Heart left ventricle (tissue), 16 donors: ENCODE measurements around the gene GRP. TPM values are rescaled to one million over a fixed set of nuclear protein-coding genes. Genes with fewer than 3 reads are reported as not detected.

Experiments
- ATAC-seq, 4 donors: fragments of 200-7000 bp; cut with Tn5 transposase; one replicate each; pipeline ENCODE4 v1.9.1; 2020 to 2022; ENCODE audit warnings: moderate library complexity in 4 of 4, mild to moderate bottlenecking in 3 of 4, moderate number of reproducible peaks in 1 of 4
- DNase-seq, 5 donors: peaks; one replicate each; pipeline ENCODE4 v3.0.0-alpha.2; 2020
- H3K27ac ChIP-seq, 12 donors: fragments of 200-600 bp; sonication (generic) in 4 of 12; one replicate each; pipeline versions ENCODE4 v1.5.0 to v1.8.0; 2016 to 2022; ENCODE audit warnings: mild to moderate bottlenecking in 2 of 12
- H3K27me3 ChIP-seq, 9 donors: fragments of 200-600 bp; sonication (generic) in 2 of 9; one replicate each; pipeline versions ENCODE4 v1.5.1 to v1.8.0; 2016 to 2022; ENCODE audit warnings: mild to moderate bottlenecking in 3 of 9
- H3K36me3 ChIP-seq, 9 donors: fragments of 200-600 bp; sonication (generic) in 2 of 9; one replicate each; pipeline versions ENCODE4 v1.5.0 to v1.8.0; 2018 to 2022; ENCODE audit warnings: mild to moderate bottlenecking in 2 of 9
- H3K4me1 ChIP-seq, 12 donors: fragments of 200-600 bp; sonication (generic) in 4 of 12; one replicate each; pipeline versions ENCODE4 v1.5.0 to v1.8.0; 2016 to 2022; ENCODE audit warnings: mild to moderate bottlenecking in 3 of 12
- H3K4me3 ChIP-seq, 12 donors: fragments of 200-600 bp; sonication (generic) in 4 of 12; one replicate each; pipeline versions ENCODE4 v1.5.0 to v1.8.0; 2017 to 2022; ENCODE audit warnings: mild to moderate bottlenecking in 9 of 12, moderate library complexity in 4 of 12
- H3K9me3 ChIP-seq, 12 donors: fragments of 200-600 bp; sonication (generic) in 4 of 12; one replicate each; pipeline versions ENCODE4 v1.5.0 to v1.8.0; 2016 to 2022; ENCODE audit warnings: mild to moderate bottlenecking in 1 of 12
- POLR2A ChIP-seq, 2 donors: fragments of 450-650 bp; IDR thresholded peaks; one replicate each; pipeline ENCODE4 v1.6.1; 2017; ENCODE audit warnings: antibody characterized with exemption in 2 of 2, mild to moderate bottlenecking in 2 of 2, moderate library complexity in 2 of 2
- WGBS, 4 donors: extraction: QIAGEN DNeasy Blood & Tissue Kit in 2 of 4; methylation state at CpG; one replicate each; pipeline versions ENCODE4 v1.1.5 to v1.1.7; 2013 to 2018; 5-methylcytosine and 5-hydroxymethylcytosine counted together
- intact Hi-C, 10 donors: fragments of 100-400 bp; cut with DNase I; formaldehyde crosslinking; loops; one replicate each; pipeline versions ENCODE4 v1.11.1 to v1.14.2; 2022
- polyA plus RNA-seq, 2 donors: library from polyadenylated mRNA; stranded (reverse); fragments of 200-250 nt; gene quantifications; one replicate each; pipeline ENCODE4 v1.2.3, GENCODE V29; 2013
- total RNA-seq, 9 donors: library from RNA; depleted of rRNA in 2 of 9; stranded (reverse); fragments of >200 nt in 2 of 9; fragmentation: NEBNext Ultra II Directional in 3 of 9; extraction: Animal tissue kit (Norgen Biotek cat#: 25700) in 3 of 9; gene quantifications; one replicate each; pipeline versions ENCODE4 v1.1.0 to v1.2.4, GENCODE V29; 2016 to 2023
- TF ChIP-seq, protein P1 (sequence below), 12 donors: fragments of 200-600 bp; sonication (generic) in 4 of 12; IDR thresholded peaks; one replicate each; pipeline versions ENCODE4 v1.5.0 to v1.8.0; 2018 to 2022; ENCODE audit warnings: antibody characterized with exemption in 12 of 12, mild to moderate bottlenecking in 5 of 12
- donor health status: ischemic (EF 13 %, LVEDD 7.1; RV severe dilation, severe dysfunction).
- donor health status: healthy with polysubstance abuse.
- donor health status: DM: no; HTN: yes; CAD: no.
- donor health status: DM: no; HTN: no; CAD: no.
- donor health status: ischemic (EF 25% LVEDD 6.9; RV normal size, moderate dysfunction).
- donor health status: ischemic (EF 25% LVEDD 5.7; RV mildly dilated, moderate dysfunction).
- donor health status: healthy.
- donor health status: DM: yes; HTN: yes; CAD: no.
- donor health status: ischemic (EF 35%, LVEDD 5.7; RV mildly dilated, moderate dysfunction).
- donor health status: nonischemic (EF 11% LVEDD 7.7; RV severe dilation, severe dysfunction).
- donor health status: DM: yes; HTN: yes; CAD: no.
- donor health status: PGD.
- donor health status: ischemic (EF 29% LVEDD 5.4; RV normal size, mild dysfunction).
- donor health status: nonischemic (EF 23%, LVEDD 6.1; RV moderate dilation, normal function).

Gene GRP
- total and polyA plus RNA-seq, 11 donors: not detected

DNA sequence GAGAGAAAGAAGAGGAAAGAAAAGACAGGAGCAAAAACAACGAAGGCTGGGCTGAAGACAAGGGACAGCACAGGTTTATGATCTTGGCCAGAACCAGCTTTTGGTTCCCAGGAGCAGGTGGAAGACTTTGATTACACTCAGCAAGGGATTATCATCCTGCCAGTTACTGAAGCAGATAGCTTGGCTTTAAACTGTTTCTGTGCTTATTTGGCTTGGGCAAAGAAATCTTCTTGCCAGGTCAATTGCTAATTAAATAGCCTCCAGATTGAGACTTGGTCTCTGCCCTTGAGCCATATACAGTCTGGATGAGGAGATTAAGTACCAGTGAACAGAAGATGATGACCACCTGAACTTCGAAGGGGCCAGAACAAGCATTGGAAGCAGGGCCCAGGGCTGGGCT lies 22.3 kb upstream of the GRP start:
- TF ChIP-seq, protein P1, sequence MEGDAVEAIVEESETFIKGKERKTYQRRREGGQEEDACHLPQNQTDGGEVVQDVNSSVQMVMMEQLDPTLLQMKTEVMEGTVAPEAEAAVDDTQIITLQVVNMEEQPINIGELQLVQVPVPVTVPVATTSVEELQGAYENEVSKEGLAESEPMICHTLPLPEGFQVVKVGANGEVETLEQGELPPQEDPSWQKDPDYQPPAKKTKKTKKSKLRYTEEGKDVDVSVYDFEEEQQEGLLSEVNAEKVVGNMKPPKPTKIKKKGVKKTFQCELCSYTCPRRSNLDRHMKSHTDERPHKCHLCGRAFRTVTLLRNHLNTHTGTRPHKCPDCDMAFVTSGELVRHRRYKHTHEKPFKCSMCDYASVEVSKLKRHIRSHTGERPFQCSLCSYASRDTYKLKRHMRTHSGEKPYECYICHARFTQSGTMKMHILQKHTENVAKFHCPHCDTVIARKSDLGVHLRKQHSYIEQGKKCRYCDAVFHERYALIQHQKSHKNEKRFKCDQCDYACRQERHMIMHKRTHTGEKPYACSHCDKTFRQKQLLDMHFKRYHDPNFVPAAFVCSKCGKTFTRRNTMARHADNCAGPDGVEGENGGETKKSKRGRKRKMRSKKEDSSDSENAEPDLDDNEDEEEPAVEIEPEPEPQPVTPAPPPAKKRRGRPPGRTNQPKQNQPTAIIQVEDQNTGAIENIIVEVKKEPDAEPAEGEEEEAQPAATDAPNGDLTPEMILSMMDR (IDR thresholded peaks at IDR 0.05): no peak
- TF ChIP-seq POLR2A (IDR thresholded peaks at IDR 0.05): no peak
- H3K36me3 ChIP-seq: no peaks in the 10 kb centered on the region
- H3K9me3 ChIP-seq: no peaks in the 10 kb centered on the region
- H3K4me3 ChIP-seq: no peak overlapping the region
- H3K27ac ChIP-seq: no peak overlapping the region
- intact Hi-C loops: loop anchor here in 1 of 10 donors (10.0 kb wide), 1 partner anchor 93 kb away; no protein-coding TSS in a partner anchor
- WGBS, 4 donors: 53 to 69% (median 58%) methylated on average over 2 of the region's 2 CpGs
- DNase-seq: no peak
- no peak for ATAC-seq
- no peaks in the 10 kb centered on the region for H3K4me1 ChIP-seq
- peaks cover 0 to 13% (median 0%) of the 10 kb centered on the region in 9 donors for H3K27me3 ChIP-seq

DNA sequence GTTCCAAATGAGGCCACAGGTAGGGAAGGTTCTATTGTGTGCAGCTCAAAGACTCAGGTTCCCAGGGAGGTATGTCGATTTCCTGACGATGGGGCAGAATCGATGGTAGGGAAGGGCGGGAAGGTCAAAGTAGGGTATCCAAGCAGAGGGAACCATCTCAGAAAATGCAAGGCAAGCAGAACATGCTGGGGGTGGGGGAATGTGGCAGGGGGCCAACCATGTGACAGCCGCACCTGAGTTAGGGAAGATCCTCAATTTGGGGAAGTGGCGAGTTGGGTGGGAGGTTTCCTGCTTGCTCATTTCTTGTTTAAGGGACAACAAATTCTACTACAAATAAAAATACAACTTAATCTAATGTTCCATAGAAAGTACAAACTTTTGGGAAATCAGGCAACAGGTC lies 21.7 kb upstream of the GRP start:
- H3K27ac ChIP-seq: no peak overlapping the region
- no peak for DNase-seq
- ATAC-seq: no peak
- H3K36me3 ChIP-seq: no peaks in the 10 kb centered on the region
- WGBS, 4 donors: 79 to 86% (median 80%) methylated on average over 6 of the region's 6 CpGs
- no peak overlapping the region for H3K4me3 ChIP-seq
- no peaks in the 10 kb centered on the region for H3K4me1 ChIP-seq
- H3K27me3 ChIP-seq: peaks cover 0 to 13% (median 0%) of the 10 kb centered on the region in 9 donors
- no peak for TF ChIP-seq POLR2A (IDR thresholded peaks at IDR 0.05)
- TF ChIP-seq, protein P1 (IDR thresholded peaks at IDR 0.05): no peak
- H3K9me3 ChIP-seq: no peaks in the 10 kb centered on the region
- intact Hi-C loops: loop anchor here in 1 of 10 donors (10.0 kb wide), 1 partner anchor 93 kb away; no protein-coding TSS in a partner anchor

GRCh38 chr18:59200787-59201186 lies 19.2 kb upstream of the GRP start:
- 64 to 77% (median 68%) methylated on average over 3 of the region's 3 CpGs for WGBS, 4 donors
- ATAC-seq (no peak), DNase-seq (no peak)
- H3K27ac ChIP-seq: no peak overlapping the region
- H3K36me3 ChIP-seq: no peaks in the 10 kb centered on the region
- TF ChIP-seq, protein P1 (IDR thresholded peaks at IDR 0.05): no peak
- no peak for TF ChIP-seq POLR2A (IDR thresholded peaks at IDR 0.05)
- no peaks in the 10 kb centered on the region for H3K4me1 ChIP-seq
- H3K4me3 ChIP-seq: no peak overlapping the region
- intact Hi-C loops: no loop called here
- peaks cover 0 to 13% (median 0%) of the 10 kb centered on the region in 9 donors for H3K27me3 ChIP-seq
- H3K9me3 ChIP-seq: no peaks in the 10 kb centered on the region

GRCh38 chr18:59202258-59202820 lies 17.6 kb upstream of the GRP start:
- DNase-seq (no peak), ATAC-seq (no peak)
- TF ChIP-seq POLR2A (IDR thresholded peaks at IDR 0.05): no peak
- TF ChIP-seq, protein P1 (IDR thresholded peaks at IDR 0.05): no peak
- Histone ChIP-seq H3K4me3 (no peak overlapping the region), H3K4me1 (no peaks in the 10 kb centered on the region), H3K27me3 (peaks cover 0 to 17% (median 0%) of the 10 kb centered on the region in 9 donors), H3K9me3 (no peaks in the 10 kb centered on the region), H3K36me3 (no peaks in the 10 kb centered on the region), H3K27ac (no peak overlapping the region)
- intact Hi-C loops: no loop called here
